Astrocyte of the spinal cord (primary cell): ENCODE measurements around the gene AKT2.

Experiments
- DNase-seq: peaks from one replicate; pipeline ENCODE4 v3.0.0; 2011; ENCODE audit warnings: low read depth, low spot score
- H3K4me3 ChIP-seq: 2 replicates; pipeline ENCODE4 v1.5.1; 2011; ENCODE audit warnings: low read depth, mild to moderate bottlenecking, low read length, moderate library complexity
- CTCF ChIP-seq: IDR thresholded peaks from 2 replicates; pipeline ENCODE4 v1.5.1; 2012; ENCODE audit warnings: low read depth, mild to moderate bottlenecking, low read length, inconsistent platforms
- in situ Hi-C: cut with HindIII; loops from 2 replicates; pipeline ENCODE4 v1.10.0; 2017; ENCODE audit warnings: low sequenced_read_pairs

AKT2 gene

DNA sequence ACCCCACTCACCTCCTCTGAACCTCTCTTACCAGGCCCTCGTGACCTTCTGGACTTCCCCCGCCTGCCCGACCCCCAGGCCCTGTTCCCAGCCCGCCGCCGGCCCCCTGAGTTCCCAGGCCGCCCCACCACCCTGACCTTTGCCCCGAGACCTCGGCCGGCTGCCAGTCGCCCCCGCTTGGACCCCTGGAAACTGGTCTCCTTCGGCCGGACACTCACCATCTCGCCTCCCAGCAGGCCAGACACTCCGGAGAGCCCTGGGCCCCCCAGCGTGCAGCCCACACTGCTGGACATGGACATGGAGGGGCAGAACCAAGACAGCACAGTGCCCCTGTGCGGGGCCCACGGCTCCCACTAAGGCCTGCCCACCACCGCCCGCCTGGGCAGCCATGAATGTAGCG lies 70.2 kb downstream of the AKT2 start:
- no peak overlapping the region for H3K4me3 ChIP-seq
- in situ Hi-C loops: no loop called here
- no peak for DNase-seq
- TF ChIP-seq CTCF: no peak

DNA sequence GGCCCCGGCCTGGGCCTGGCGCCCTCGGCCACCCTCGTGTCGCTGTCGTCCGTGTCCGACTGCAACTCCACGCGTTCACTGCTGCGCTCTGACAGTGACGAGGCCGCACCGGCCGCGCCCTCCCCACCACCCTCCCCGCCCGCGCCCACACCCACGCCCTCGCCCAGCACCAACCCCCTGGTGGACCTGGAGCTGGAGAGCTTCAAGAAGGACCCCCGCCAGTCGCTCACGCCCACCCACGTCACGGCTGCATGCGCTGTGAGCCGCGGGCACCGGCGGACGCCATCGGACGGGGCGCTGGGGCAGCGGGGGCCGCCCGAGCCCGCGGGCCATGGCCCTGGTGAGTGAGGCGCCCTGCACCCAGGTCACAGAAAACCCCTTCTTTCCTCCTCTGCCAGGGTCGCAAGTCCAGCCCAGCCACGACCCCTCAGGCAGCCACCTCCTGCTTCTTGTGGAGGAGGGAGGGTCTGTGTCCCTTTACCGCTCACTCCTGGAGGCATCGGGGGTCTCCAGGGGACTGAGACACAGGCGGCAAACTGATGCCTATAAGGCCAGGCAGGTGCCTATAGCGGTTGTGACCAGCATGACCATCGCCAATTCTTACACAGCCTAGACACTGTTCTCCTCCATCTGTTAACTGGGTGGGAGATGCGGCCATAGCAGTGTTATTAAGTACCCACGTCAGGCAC lies 71.1 kb downstream of the AKT2 start:
- H3K4me3 ChIP-seq: no peak overlapping the region

GRCh38 chr19:40213251-40213829 lies 71.8 kb downstream of the AKT2 start:
- H3K4me3 ChIP-seq: no peak overlapping the region
- TF ChIP-seq CTCF: no peak
- in situ Hi-C loops: no loop called here
- DNase-seq: no peak

More for the DNA sequence above, 71.1 kb downstream of the AKT2 start:
- in situ Hi-C loops: no loop called here
- DNase-seq: no peak
- no peak for TF ChIP-seq CTCF

- in situ Hi-C loops: no loop called here
- TF ChIP-seq CTCF: no peak
- DNase-seq: no peak
- no peak overlapping the region for H3K4me3 ChIP-seq
Measured at GRCh38 chr19:40210889-40211288, 74.3 kb downstream of the AKT2 start.

DNA sequence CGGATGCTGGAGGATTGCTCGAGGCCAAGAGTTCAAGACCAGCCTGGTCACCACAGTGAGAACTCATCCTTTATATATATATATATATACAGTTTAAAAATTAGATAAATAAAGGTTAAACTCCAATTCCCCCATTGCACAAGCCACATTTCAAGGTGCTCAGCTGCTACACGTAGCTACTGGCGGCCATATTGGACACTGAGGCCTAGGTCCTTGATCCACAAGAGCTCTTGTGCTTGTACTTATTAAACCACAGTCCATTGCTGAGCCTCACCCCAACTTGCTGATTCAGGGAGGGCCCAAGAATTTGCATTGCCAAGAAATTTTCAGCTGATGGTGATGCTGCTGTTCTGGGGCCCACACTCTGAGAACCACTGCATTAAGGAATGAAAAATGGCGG lies 76.5 kb downstream of the AKT2 start:
- H3K4me3 ChIP-seq: no peak overlapping the region
- in situ Hi-C loops: no loop called here
- TF ChIP-seq CTCF: no peak
- DNase-seq: no peak

- no peak overlapping the region for H3K4me3 ChIP-seq
- in situ Hi-C loops: no loop called here
- no peak for TF ChIP-seq CTCF
- DNase-seq: no peak
Measured at GRCh38 chr19:40205760-40206159, 79.4 kb downstream of the AKT2 start.

DNA sequence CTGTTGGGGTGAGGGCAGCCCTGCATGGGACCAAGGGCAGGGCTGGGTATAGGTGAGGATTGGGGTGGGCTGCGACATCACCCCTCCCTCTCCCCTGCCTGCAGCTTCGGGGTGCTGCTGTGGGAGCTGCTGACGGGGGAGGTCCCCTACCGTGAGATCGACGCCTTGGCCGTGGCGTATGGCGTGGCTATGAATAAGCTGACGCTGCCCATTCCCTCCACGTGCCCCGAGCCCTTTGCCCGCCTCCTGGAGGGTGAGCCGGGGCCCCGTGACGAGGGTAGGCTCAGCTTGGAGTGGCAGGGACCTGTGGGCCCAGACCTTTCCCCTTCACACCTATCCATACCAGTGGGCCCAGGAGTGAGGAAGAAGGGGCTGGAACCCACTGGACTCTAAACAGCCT lies 80.8 kb downstream of the AKT2 start:
- H3K4me3 ChIP-seq: no peak overlapping the region
- in situ Hi-C loops: no loop called here
- TF ChIP-seq CTCF: no peak
- no peak for DNase-seq
